GM21786 (cell line): ENCODE measurements around the gene TEX11.

ENCODE experiments used
- ATAC-seq: cut with Tn5 transposase; IDR thresholded peaks from one replicate; pipeline ENCODE4 v1.9.1; 2021; ENCODE audit not compliant: unreplicated experiment

The TEX11 gene

DNA sequence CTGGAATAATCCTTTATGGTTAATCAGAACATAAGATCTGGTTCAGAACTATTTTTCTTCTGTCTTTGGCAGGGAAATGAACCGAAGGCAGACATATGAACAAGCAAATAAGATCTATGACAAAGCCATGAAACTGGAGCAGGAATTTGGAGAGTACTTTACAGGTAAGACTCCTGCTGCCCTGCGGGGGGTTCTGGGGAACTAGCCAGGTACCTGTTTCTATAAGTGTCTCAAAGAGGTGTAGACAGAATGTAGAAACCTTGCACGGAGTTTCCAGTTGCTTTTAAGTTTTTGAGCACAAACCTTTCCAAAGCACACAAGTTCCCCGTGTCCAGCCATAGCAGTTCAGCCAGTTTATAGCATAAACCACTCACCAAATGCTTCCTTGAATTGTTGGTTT is 407.7 kb downstream of the TEX11 start:
- no peak for ATAC-seq

DNA sequence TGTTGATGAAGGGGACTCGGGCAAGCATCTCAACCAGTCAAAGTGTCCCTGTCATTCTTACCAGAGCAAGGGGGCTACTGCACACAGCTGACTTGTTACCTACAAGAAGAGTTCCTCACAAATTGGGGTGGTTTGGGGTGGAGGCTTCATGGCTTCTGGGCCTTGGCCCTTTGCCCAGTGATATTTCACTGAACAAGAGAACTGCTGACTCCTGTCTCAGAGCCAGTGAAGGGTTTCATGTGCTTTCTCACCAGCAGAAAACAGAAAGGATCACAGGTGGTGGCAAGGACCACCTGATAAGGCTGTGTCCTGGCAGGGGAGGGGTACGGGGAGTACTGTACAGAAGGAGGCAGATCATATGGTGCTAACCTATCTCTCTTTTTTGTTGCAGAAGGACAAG is 410.4 kb downstream of the TEX11 start:
- ATAC-seq: no peak

DNA sequence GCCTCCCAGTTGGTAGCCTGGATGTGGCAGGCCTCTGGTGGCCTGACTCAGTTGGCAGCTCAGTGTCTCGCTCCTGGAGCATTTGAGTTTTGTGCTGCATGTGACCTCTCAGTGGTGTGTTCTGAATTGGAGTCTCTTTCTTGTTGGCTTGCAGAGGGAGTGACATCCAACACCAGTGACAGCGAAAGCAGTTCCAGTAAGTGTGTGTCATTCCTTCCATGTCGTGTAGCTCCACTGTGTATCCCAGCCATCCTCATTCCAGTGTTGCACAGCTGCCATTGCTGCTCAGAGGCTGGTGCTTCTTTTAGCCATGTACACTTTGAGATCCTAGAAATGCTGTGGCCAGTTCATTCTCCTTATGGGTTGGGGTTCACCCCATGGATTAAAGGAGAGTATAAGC is 411.5 kb downstream of the TEX11 start:
- ATAC-seq: no peak

DNA sequence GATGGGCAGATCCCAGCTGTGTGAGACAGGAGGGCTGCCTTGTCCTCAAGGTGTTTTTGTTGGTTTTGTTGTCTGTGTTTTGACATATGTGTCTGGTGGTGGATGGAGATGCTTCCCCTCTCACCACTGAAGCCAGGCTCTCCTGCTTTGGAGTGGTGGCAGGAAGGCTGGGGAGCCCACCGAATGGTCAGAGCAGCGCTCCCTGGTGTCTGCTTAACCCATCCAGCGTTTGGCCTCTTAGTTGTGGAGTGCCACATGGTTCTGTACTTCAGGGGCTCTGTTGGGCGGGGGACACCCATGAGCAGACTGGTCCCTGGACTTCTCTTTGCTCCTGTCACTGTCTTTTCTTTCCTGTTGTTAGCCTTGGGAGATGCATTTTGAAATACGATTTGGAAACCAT is 412.0 kb downstream of the TEX11 start:
- ATAC-seq: no peak

DNA sequence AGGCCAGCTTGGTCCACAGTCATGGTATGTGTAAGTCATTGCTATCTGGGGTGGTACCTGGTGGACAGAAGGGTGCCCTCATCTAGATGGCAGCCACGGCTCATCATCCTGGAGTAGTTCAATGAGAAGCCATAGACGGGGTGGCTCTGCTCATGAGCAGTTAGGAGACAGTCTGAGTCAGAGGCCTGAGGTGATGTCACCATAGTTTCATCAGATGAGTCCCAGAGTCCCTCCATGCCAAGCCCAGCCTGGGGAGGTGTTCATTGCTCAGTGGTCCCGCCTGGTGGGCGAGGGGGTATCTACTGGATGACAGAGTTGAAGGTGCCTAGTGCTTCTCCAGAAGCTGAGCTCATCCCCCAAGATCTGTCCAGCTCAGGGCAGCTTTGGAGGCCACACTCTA is 414.1 kb downstream of the TEX11 start:
- no peak for ATAC-seq

DNA sequence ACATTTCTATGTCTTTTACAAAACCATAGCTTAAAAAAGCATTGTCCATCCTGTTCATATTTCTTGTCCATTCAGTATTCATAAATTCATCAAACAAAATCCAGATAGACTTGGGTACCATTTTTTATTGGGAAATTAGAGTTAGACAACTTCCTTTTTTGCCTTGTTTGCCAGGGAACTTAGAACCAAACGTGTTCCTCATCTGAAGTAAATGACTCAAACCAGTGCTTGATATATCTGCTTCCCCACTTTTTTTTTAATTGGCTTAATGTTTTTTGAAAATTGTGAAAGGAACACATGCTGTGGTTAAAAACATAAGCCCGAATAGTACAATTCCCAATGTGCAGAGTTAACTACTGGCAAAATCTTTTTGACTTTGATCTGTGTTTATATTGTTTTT is 419.7 kb downstream of the TEX11 start:
- no peak for ATAC-seq

DNA sequence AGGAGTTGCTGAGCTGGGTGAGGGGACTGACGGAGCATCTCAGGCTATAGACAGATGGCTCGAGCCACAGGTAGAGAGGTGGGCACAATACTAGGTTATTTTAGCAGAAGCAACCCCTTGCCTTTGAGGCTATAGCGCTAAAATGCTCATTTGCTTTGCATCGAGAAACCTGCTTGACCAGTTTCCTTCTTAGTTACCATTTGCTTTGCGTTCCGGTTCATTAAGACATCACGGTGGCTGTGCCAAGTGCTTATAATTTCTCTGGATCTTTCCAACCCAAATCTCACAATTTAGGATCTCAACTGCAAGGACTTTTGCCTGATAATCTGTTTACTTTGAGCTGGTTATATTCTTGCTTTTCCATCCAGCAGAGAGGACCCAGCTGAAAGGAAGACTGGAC is 423.0 kb downstream of the TEX11 start:
- ATAC-seq: no peak

DNA sequence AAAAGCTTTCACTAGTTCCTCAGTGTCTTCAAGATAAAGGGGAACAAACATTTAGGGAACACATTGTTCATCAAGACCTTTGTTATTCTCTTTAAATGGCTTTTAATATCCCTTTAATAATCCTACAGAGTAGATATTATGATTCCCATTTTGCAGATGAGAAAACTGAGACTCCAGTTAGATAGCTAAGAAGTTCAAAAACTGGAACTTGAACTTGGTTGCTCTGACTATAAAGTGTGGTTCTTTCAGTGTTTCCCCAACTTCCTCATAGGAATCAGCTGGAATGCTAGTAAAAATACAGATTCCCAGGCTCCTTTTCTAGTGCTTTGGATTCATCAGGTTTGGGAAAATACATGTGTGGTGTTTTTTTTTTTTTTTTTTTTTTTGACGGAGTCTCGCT is 426.2 kb downstream of the TEX11 start:
- ATAC-seq: no peak

DNA sequence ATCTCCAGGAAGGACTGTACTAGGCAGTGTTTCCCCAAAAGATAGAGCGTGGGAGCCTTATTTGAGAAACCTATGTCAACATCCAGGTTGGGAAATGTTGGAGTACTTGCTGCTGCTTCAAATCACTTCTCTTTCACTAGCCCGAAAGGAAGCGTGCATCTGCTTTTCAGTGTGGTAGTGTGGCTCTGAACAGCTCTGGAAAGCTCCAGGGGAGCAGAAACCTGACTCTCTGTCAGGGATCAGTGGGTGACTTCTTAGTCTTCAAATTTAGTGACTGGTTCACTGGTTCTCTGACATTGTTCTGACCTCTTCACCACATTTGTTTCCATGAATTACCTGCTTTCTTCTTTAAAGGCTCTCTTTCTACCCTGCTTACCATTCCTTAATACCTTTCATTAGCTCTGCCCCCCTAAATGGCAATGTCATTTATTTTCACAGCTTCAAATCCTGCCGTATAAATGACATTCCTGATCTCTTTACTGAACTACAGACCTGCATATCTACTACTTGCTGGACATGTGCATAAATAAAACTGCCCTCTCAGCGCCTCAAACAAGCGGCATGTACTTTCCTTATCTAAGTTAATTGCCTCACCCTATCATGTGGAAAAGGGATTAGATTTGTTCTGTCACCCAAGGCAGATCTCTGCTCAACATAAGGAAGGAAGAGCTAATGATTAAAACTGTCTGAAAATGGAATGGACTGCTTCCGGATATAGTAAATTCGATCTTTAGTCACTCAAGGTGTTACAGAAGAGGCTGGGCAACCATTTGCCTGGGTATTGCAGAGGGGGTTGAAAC is 426.8 kb downstream of the TEX11 start:
- ATAC-seq: no peak

DNA sequence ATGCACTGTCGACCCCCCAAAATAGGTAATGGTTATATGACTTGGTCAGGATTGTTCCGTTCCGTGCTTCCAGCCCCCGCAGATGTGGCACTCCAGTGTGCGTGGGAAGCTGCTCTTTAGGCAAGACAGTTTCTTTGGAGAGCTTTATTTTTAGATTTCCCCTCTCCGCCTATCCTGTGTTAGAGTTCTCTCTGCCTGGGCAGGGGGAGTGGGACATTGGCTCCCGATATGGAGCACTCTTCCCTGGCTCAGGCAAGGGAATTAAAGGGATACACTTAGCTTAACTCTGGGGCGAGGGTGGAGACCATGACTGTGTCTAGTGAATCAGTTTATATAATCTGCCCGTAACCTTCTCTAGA is 427.9 kb downstream of the TEX11 start:
- no peak for ATAC-seq

DNA sequence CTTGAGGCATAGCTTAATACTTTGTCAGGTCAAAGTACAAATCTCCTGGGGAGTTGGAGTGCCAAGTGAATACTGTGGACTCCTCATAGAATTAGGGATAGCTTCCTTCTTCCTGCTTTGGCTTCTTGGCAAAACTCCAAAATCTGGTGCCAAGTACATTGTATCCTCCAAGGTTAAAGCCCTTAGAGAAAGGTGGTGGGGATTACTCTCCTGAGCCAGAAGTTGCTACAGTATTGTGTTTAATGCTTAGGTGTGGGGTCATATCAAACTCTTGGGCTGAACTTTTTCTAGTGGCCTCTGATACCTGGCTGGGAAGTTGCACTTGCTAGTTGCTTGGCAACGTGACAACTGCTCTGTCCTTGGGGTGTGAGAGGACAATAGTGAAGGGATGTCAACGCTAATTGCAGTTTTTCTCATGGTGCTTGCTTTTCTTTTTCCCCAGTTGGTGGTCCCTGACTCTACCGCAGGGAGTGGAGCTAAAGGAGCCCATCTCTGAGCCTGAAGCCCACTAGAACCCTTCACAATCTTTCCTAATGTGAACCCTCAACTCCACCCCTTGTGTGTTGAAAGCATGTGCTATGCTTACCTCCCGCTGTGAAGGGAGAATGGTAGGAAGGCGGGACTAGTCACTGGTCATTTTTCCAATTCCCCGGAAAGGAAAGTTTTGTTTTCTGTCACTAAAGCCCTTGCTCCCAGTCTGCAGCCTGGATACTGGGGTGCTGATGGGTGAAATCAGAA is 428.4 kb downstream of the TEX11 start:
- no peak for ATAC-seq

DNA sequence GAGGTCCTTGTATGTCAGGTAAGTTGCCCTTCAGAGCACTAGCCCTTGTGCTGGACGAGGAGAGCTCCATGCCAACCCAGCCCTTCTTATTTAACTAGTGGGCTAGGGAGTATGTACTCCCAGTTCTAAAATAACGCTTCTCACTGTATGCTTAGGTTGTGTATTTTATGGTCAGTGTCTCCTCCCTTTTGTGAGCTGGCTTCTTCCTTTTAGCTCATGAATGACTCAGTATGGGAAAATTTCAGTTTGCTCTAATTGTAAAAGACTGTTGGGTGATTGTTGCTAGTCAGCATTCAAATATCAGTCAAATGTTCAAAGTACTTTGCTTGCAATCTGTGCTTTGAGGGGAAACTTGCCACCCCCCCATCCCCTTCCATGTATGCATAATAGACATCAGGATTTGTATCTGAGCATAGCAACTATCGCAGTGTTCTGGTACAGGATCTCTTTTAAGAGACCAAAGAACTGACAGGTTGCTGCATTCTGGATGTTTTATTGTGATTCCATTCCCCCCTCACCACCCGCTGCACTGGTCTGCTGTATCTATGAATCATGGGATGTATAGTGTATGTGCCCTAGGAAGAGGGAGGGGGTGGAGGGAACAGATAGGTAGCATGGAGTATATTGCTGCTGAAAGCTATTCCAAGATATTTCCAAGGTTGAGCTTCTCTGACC is 429.1 kb downstream of the TEX11 start:
- no peak for ATAC-seq
